ENCODE results near the gene WDFY1. TPM values are rescaled to one million over a fixed set of nuclear protein-coding genes. Genes with fewer than 3 reads are reported as not detected.

Gene WDFY1
- polyA plus RNA-seq, 3 donors: 31.7 to 59.8 (median 40.7) TPM

GRCh38 chr2:223943561-223944008 is 1.6 kb downstream of the WDFY1 start:
- Histone ChIP-seq H3K4me3 (replicated peaks in 1 of 3; ENCODE audit: low read depth in 2 of 3, low read length in 3 of 3) (peak overlapping the region; percentile 61 to 95 (median 81)), H3K36me3 (replicated peaks in 1 of 2; ENCODE audit: control insufficient read depth in 1 of 2, insufficient read depth in 2 of 2, low read length in 2 of 2) (no peaks in the 10 kb centered on the region), H3K27ac (ENCODE audit: low read depth in 1 of 2, low read length in 2 of 2) (peak overlapping the region in 1 of 2 donors; percentile 96), H3K79me2 (ENCODE audit: insufficient read depth, low read length) (peaks cover 72% of the 10 kb centered on the region), H3K9me3 (replicated peaks in 1 of 2; ENCODE audit: control insufficient read depth in 1 of 2, insufficient read depth in 1 of 2, low read length in 2 of 2) (no peaks in the 10 kb centered on the region), H3K9ac (ENCODE audit: insufficient read depth, low read length, poor library complexity, severe bottlenecking) (peak overlapping the region; percentile 99), H3K27me3 (ENCODE audit: control insufficient read depth in 2 of 2, insufficient read depth in 2 of 2, low read length in 2 of 2) (no peaks in the 10 kb centered on the region), H3K4me1 (ENCODE audit: control insufficient read depth in 1 of 2, insufficient read depth in 2 of 2, low read length in 2 of 2) (peaks cover 15 to 34% of the 10 kb centered on the region in 2 donors), H2AFZ (ENCODE audit: insufficient read depth, low read depth, low read length, poor library complexity, severe bottlenecking) (peak overlapping the region; percentile 91), H4K20me1 (ENCODE audit: insufficient read depth, low read length) (peaks cover 51% of the 10 kb centered on the region), H3K4me2 (replicated peaks; ENCODE audit: extremely low read depth, low read length, poor library complexity, severe bottlenecking) (peak overlapping the region; percentile 92)
- DNase-seq: no peak
- Mint-ChIP-seq H3K4me3 (peak overlapping the region; percentile 97 to 98), H3K27ac (peak overlapping the region in 6 of 7 donors; percentile 87 to 96 (median 94)), H3K9me3 (peaks cover 0 to 10% (median 5%) of the 10 kb centered on the region in 7 donors), H3K27me3 (ENCODE audit: low read depth in 3 of 3) (peaks cover 0 to 5% (median 0%) of the 10 kb centered on the region in 3 donors), H3K36me3 (peaks cover 9 to 13% of the 10 kb centered on the region in 2 donors), H3K4me1 (peaks cover 39% of the 10 kb centered on the region)
- no peak for TF ChIP-seq CTCF (IDR thresholded peaks at IDR 0.05)
- WGBS (ENCODE audit: insufficient coverage): 50% methylated on average over 1 of the region's 7 CpGs
- intact Hi-C loops (cut with micrococcal nuclease): loop anchor here in 1 of 2 donors (5.0 kb wide), 1 partner anchor 46 kb away; no protein-coding TSS in a partner anchor

- Histone ChIP-seq H3K27me3 (ENCODE audit: control insufficient read depth in 2 of 2, insufficient read depth in 2 of 2, low read length in 2 of 2) (no peaks in the 10 kb centered on the region), H3K79me2 (ENCODE audit: insufficient read depth, low read length) (peaks cover 76% of the 10 kb centered on the region), H3K36me3 (replicated peaks in 1 of 2; ENCODE audit: control insufficient read depth in 1 of 2, insufficient read depth in 2 of 2, low read length in 2 of 2) (no peaks in the 10 kb centered on the region), H3K9ac (ENCODE audit: insufficient read depth, low read length, poor library complexity, severe bottlenecking) (no peak overlapping the region), H4K20me1 (ENCODE audit: insufficient read depth, low read length) (peaks cover 55% of the 10 kb centered on the region), H2AFZ (ENCODE audit: insufficient read depth, low read depth, low read length, poor library complexity, severe bottlenecking) (no peak overlapping the region), H3K27ac (ENCODE audit: low read depth in 1 of 2, low read length in 2 of 2) (peak overlapping the region in 1 of 2 donors; percentile 96), H3K4me2 (replicated peaks; ENCODE audit: extremely low read depth, low read length, poor library complexity, severe bottlenecking) (peak overlapping the region; percentile 92), H3K4me3 (replicated peaks in 1 of 3; ENCODE audit: low read depth in 2 of 3, low read length in 3 of 3) (peak overlapping the region in 1 of 3 experiments; percentile 81), H3K4me1 (ENCODE audit: control insufficient read depth in 1 of 2, insufficient read depth in 2 of 2, low read length in 2 of 2) (peaks cover 15 to 34% of the 10 kb centered on the region in 2 donors), H3K9me3 (replicated peaks in 1 of 2; ENCODE audit: control insufficient read depth in 1 of 2, insufficient read depth in 1 of 2, low read length in 2 of 2) (no peaks in the 10 kb centered on the region)
- H3K36me3 Mint-ChIP-seq: peaks cover 9 to 13% of the 10 kb centered on the region in 2 donors
- DNase-seq: no peak
- WGBS (ENCODE audit: insufficient coverage): 100% methylated on average over 1 of the region's 1 CpG
- peak overlapping the region; percentile 97 to 98 for H3K4me3 Mint-ChIP-seq
- peaks cover 0 to 5% (median 0%) of the 10 kb centered on the region in 3 donors for H3K27me3 Mint-ChIP-seq (ENCODE audit: low read depth in 3 of 3)
- H3K27ac Mint-ChIP-seq: peak overlapping the region in 4 of 7 donors; percentile 40 to 80 (median 57)
- no peak for TF ChIP-seq CTCF (IDR thresholded peaks at IDR 0.05)
- intact Hi-C loops (cut with micrococcal nuclease): loop anchor here in 1 of 2 donors (5.0 kb wide), 1 partner anchor 46 kb away; no protein-coding TSS in a partner anchor
- H3K4me1 Mint-ChIP-seq: peaks cover 36% of the 10 kb centered on the region
- H3K9me3 Mint-ChIP-seq: peaks cover 0 to 10% (median 5%) of the 10 kb centered on the region in 7 donors
These were observed 2.0 kb downstream of the WDFY1 start for GRCh38 chr2:223943135-223943534.
